Activated CD8-positive, alpha-beta memory T cell treated with anti-CD3 and anti-CD28 coated beads for 4 hours (primary cell): ENCODE measurements around the gene IAH1.
"Not testable (repeated sequence)": the region's sequence is repeated elsewhere in the genome, so short reads cannot be mapped to it uniquely, and the experiment has no call there.

Experiments used
- DNase-seq, 2 donors: peaks; one replicate each; pipeline ENCODE4 v3.0.0-alpha.2; 2020; ENCODE audit warnings: low read depth in 2 of 2

Gene IAH1

GRCh38 chr2:9473308-9473984, 905 bp upstream of the IAH1 start:
- DNase-seq, result peak in 1 of 2 donors; percentile 3

GRCh38 chr2:9473985-9474360, 378 bp upstream of the IAH1 start:
- DNase-seq, result peak; percentile 30 to 43

GRCh38 chr2:9477914-9478313, 3.6 kb downstream of the IAH1 start:
- no peak for DNase-seq

- no peak for DNase-seq
These were observed 4.2 kb downstream of the IAH1 start for GRCh38 chr2:9478526-9478925.

GRCh38 chr2:9480157-9480556, 5.8 kb downstream of the IAH1 start:
- DNase-seq, result no peak

- DNase-seq, result no peak
These were observed 8.8 kb downstream of the IAH1 start for GRCh38 chr2:9483107-9483506.

GRCh38 chr2:9484533-9484932, 10.2 kb downstream of the IAH1 start:
- no peak for DNase-seq

GRCh38 chr2:9488583-9489547, 14.5 kb downstream of the IAH1 start:
- no peak for DNase-seq

GRCh38 chr2:9490789-9491188, 16.4 kb downstream of the IAH1 start:
- DNase-seq, result no peak

- DNase-seq, result no peak
These were observed 18.6 kb downstream of the IAH1 start for GRCh38 chr2:9492927-9493326.

GRCh38 chr2:9493478-9493877, 19.1 kb downstream of the IAH1 start:
- no peak for DNase-seq

- DNase-seq, result no peak
These were observed 19.7 kb downstream of the IAH1 start for GRCh38 chr2:9494081-9494480.

GRCh38 chr2:9497017-9497416, 22.7 kb downstream of the IAH1 start:
- no peak for DNase-seq

- no peak for DNase-seq
These were observed 23.9 kb downstream of the IAH1 start for GRCh38 chr2:9498210-9498609.

GRCh38 chr2:9508931-9509330, 34.6 kb downstream of the IAH1 start:
- DNase-seq, result no peak

- DNase-seq, result not testable (repeated sequence)
These were observed 39.6 kb downstream of the IAH1 start for GRCh38 chr2:9513946-9514345.

- DNase-seq, result no peak
These were observed 42.9 kb downstream of the IAH1 start for GRCh38 chr2:9517118-9517782.

GRCh38 chr2:9518163-9518562, 43.8 kb downstream of the IAH1 start:
- DNase-seq, result no peak

- DNase-seq, result no peak
These were observed 44.4 kb downstream of the IAH1 start for GRCh38 chr2:9518780-9519179.

GRCh38 chr2:9519250-9519649, 44.9 kb downstream of the IAH1 start:
- no peak for DNase-seq

- DNase-seq, result no peak
These were observed 49.9 kb downstream of the IAH1 start for GRCh38 chr2:9524291-9524690.

GRCh38 chr2:9525266-9525665, 50.9 kb downstream of the IAH1 start:
- no peak for DNase-seq
